Transverse colon (tissue), 4 donors: ENCODE measurements around the gene PIK3CG. TPM values are rescaled to one million over a fixed set of nuclear protein-coding genes. Genes with fewer than 3 reads are reported as not detected.

ENCODE experiments used
- total RNA-seq, 4 donors: library from RNA; depleted of rRNA; stranded (reverse); fragments of >200 nt; gene quantifications; one replicate each; pipeline ENCODE4 v1.1.0, GENCODE V29; 2016

Gene PIK3CG
- total RNA-seq, 4 donors from 2014 or later = 0.60 to 13.1 (median 9.8) TPM

Other genes starting within 250 kb of the PIK3CG start
- 10 to 100 TPM; 23.6 to 49.7 (median 27.8) TPM for gene CCDC71L, start 204.1 kb upstream of the PIK3CG start, total RNA-seq
- 10 to 100 TPM in 2 of 4 donors, 1 to 10 TPM in 2; 7.1 to 22.8 (median 12.9) TPM for gene PRKAR2B, start 179.4 kb downstream of the PIK3CG start, total RNA-seq